GM19397 (cell line): ENCODE data around the gene DNAJC3.
A peak's percentile ranks its signal among the peaks of the same experiment; 100 is the strongest.

Experiments used
- ATAC-seq: cut with Tn5 transposase; IDR thresholded peaks from one replicate; pipeline ENCODE4 v1.9.1; 2021; ENCODE audit warnings: mild to moderate bottlenecking, moderate library complexity; ENCODE audit not compliant: unreplicated experiment

Gene DNAJC3

DNA sequence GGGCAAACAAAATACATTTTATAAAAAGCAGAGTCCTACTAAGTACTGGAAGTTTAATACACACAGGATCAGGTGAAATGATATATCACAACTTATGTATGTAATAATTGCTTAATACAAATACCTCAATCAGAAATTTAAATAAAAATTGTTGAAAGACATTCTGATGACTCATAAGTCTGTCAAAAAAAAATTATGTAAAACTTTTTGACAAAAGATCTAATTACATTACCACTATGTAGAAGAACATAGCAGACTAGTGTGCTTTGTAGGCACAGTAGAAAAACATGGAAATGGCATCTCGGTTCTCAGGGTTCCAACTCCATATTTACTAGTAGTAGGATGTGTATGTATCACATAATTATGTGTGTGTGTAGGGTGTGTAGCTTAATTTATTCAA lies 156.2 kb downstream of the DNAJC3 start:
- ATAC-seq = no peak

DNA sequence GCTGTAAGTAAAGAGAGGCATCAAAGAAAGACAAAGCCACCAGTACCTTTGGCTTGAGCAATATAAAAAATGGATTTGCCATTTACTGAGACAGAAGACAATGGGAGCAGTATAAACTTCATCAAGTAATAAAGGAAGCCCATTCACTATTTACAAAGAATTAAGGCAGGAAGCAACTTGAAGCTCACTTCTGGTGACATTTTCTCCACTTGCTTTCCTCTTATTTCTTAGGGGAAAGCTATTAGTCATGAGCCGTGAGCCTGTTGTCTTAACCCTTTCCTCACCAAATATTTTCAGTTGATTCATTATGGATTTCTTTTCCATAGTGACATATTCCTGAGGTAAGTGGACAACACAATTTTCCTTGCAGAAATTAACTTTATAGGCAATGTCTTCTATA lies 156.8 kb downstream of the DNAJC3 start:
- ATAC-seq = no peak

- peak; percentile 80 for ATAC-seq
Observed at GRCh38 chr13:95834134-95834765, 157.3 kb downstream of the DNAJC3 start.

DNA sequence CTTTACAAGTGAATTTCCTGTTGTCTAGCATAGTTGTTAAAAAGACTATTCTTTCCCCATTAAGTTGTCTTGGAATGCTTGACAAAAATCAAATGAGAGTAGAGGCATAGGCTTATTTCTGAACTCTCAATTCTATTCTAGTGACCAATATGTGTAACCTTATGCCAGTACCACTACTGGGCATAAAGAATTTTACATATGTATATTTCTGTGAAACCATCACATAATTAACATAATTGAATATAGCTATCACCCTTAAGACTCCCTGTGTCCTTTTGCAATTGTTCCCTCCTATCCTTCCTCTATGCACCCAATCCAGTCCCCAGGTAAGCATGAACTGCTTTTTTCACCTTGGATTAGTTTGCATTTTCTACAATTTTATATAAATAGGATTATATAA lies 165.0 kb downstream of the DNAJC3 start:
- no peak for ATAC-seq

GRCh38 chr13:95842898-95843297 lies 166.0 kb downstream of the DNAJC3 start:
- no peak for ATAC-seq
